SU-DHL-6 (cell line): ENCODE measurements around the gene GINS3.

Experiments used
- CTCF ChIP-seq: fragments of 200-600 bp; sonication (generic); IDR thresholded peaks from one replicate; pipeline ENCODE4 v1.5.1; 2017; ENCODE audit warnings: antibody characterized with exemption, mild to moderate bottlenecking, low read length, moderate library complexity; ENCODE audit not compliant: insufficient read depth, poor library complexity, severe bottlenecking
- EZH2phosphoT487 ChIP-seq: fragments of 200-600 bp; sonication (generic), shearing (Covaris generic); conservative IDR thresholded peaks from 2 replicates; pipeline ENCODE4 v1.6.1; 2018; ENCODE audit warnings: mild to moderate bottlenecking, antibody characterized with exemption, low read length, moderate library complexity, mixed read lengths

- no peak for TF ChIP-seq EZH2phosphoT487
- TF ChIP-seq CTCF = no peak
These were observed 16.9 kb upstream of the GINS3 start for GRCh38 chr16:58375386-58375785.
